ENCODE data around the gene CCDC149.

The CCDC149 gene

DNA sequence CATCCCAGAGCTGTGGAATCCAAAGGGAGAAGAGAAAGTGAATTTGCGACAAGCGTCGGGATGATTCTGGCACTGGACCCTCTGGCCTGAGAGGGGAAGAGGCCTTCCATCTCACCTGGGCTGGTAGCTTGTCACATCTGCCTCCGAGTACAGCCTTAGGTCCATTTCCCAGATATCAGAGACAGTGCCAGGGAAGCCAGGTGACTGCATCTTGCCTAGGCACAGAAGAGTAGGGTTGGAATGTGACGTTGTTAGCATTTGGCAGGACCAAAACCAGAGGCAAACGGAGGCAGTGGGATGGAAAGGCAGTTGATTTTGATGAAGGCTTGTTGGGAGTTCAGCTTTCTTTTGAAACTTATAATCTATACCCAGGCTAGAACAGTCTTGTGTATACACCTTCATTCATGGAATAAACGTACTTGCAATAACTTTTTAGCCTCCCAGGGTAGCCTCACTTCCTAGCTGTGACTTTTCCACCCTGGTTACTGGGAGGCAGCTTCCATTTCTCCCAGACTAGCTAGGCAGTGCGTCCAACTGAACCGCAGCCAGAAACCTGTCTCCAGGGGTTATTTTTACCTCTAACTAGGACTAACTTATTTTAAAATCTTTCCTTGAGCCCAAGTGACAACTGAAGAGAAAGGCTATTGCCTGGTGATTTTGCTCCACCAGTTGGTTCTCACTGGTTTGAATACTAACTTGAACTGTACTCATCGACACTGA is 111.5 kb downstream of the CCDC149 start:
- no peak for DNase-seq (ENCODE audit: low read depth)

DNA sequence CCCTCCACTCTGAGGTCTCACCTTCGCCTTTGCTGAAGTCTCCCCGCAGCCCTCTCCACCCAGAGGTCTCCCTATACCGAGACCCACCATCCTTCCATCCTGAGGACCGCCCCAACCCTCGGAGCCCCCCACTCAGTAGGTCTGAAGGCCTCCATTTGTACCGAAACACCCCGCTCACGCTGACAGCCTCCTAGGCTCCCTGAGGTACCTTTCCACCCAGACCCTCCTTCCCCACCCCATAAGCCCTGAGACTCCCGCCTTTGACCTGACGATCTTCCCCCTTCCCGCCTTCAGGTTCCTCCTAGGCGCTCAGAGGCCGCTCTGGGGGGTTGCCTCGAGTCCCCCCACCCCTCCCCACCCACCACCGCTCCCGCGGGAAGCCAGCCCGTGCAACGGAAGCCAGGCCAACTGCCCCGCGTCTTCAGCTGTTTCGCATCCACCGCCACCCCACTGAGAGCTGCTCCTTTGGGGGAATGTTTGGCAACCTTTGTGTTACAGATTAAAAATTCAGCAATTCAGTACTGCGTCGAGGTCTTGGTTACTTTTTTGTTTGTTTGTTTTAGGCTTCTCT is 112.4 kb downstream of the CCDC149 start:
- no peak for DNase-seq (ENCODE audit: low read depth)

DNA sequence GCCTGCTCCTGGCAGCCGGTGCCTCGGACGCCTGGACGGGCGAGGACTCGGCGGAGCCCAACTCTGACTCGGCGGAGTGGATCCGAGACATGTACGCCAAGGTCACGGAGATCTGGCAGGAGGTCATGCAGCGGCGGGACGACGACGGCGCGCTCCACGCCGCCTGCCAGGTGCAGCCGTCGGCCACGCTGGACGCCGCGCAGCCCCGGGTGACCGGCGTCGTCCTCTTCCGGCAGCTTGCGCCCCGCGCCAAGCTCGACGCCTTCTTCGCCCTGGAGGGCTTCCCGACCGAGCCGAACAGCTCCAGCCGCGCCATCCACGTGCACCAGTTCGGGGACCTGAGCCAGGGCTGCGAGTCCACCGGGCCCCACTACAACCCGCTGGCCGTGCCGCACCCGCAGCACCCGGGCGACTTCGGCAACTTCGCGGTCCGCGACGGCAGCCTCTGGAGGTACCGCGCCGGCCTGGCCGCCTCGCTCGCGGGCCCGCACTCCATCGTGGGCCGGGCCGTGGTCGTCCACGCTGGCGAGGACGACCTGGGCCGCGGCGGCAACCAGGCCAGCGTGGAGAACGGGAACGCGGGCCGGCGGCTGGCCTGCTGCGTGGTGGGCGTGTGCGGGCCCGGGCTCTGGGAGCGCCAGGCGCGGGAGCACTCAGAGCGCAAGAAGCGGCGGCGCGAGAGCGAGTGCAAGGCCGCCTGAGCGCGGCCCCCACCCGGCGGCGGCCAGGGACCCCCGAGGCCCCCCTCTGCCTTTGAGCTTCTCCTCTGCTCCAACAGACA is 113.1 kb downstream of the CCDC149 start:
- DNase-seq (ENCODE audit: low read depth): no peak

DNA sequence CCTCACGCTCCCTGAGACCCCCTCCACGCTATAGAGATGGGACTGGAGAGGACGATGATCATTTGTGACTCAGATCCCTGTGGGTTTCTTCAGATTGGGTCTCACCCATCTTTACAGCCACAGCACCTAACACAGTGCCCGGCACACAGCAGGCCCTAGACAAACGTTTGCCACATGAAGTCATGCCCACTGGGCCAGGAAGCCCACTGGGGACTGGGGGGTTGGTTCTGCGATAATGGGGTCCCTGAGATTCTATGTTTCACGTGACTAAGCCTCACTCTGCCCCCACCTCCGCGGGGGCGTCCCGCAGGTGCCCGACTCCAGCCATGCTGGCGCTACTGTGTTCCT is 113.7 kb downstream of the CCDC149 start:
- no peak for DNase-seq (ENCODE audit: low read depth)

DNA sequence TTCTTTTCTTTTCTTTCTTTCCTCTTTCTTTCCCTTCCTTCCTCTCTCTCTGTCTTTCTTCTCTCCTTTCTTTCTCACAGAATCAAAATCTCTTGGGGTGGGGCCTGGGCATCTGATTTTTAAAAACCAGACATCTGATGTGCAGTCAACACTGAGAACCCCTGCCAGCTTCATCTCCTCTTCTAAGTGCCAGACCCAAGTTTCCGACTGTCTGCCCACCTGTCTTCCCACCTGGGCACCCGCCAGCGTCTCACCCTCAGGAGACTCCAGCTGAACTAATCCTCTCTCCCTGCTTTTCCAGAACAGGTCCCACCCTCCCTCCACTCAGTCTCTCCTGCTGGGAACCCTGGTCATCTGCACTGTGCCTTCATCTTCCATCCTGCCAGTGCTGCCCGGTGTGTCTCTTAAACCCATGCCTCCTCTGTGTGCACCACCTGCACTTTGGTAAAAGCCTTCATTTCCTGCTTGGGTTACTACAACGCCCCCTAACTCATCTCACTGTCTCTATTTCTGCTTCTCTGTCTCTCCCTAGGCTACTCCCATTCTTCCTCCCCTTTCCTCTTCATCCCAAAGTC is 114.7 kb downstream of the CCDC149 start:
- DNase-seq (ENCODE audit: low read depth): no peak

DNA sequence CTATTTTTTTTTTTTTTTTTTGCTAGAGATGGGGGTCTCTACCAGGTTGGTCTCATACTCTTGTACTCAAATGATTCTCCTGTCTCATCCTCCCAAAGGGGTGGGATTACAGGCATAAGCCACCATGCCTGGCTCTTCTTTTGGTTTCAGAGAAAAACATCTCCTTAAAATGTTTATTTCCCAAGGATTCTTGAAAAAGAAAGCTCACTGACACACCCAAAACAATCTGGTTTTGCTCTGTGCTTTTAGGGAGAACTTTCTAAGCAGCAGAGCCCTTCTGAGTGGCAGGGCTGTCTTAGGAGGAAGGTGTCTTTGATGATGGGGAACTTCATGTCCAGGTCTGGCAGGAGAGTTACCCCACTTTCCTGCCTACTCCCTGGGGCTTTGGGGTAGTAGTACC is 116.2 kb downstream of the CCDC149 start:
- DNase-seq (ENCODE audit: low read depth): no peak

DNA sequence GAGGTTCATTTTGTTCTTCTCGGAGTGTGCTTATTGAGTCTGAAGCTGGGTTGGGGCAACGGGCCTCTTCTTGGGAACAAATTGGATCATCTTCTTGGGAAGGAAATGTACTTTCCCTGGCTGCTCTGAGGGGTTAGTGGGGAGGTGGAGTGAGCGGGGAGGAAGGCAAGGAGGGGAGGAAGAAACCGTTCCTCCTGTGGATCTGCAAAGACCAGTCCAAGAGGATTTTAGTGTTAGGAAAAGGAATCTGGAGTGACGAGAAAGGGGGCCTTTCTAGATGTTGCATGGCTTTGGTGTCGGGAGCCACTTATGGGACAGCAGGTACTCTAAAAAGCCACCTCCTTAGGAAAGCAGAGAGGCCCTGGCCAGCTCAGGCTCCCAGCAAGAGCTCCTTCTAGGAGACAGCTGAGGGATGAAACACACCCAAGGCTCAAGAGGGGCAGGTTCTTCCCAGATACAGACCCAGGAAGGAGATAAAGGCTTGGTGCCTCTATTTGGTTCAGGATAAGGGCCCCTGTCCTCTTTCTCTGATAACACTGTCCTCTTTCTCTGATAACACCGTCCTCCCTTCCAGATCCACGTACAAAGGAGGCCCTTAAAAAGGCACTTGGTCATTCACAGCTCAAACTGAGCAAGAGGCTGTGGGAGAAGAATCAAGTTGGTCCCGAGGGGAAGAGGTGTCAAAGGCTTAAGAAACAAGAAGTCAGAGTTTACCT is 117.0 kb downstream of the CCDC149 start:
- DNase-seq (ENCODE audit: low read depth): no peak

DNA sequence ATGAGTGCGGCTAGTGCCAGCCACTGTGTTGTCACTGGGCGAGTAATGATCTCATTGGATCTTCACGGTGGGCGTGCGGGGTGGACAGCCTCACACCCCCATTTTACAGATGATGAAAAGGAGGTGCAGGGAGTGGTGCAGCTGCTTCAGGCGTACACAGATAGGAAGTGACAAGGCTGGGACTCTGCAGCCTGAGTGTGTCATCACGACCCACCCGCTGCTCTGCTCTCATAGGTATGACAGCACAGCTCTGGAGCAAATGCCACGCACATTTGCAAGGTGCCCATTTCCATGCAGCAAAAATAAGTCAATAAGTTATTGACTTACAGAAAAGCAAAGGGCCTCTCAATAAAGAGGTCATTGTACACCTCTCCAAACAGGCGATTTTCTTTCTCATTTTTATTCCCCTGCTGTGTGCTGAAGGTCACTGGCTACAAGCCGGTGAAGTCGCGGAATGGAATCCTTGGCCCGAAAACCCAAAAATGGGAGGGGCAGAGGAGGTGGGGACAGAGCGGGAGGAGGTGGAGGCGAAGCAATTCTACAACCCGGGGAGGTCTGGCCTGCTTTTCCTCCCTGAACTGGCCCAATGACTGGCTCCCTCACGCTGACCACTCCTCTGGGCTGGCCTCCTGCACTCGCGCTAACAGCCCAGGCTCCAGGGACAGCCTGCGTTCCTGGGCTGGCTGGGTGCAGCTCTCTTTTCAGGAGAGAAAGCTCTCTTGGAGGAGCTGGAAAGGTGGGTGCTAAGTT is 117.8 kb downstream of the CCDC149 start, which contains the start of gene SOD3:
SOD3 (plus strand) TSS at position 658 of the 750 bp plus-strand sequence. CDS start 3,949 bp downstream, outside the sequence.
- DNase-seq (ENCODE audit: low read depth): no peak

DNA sequence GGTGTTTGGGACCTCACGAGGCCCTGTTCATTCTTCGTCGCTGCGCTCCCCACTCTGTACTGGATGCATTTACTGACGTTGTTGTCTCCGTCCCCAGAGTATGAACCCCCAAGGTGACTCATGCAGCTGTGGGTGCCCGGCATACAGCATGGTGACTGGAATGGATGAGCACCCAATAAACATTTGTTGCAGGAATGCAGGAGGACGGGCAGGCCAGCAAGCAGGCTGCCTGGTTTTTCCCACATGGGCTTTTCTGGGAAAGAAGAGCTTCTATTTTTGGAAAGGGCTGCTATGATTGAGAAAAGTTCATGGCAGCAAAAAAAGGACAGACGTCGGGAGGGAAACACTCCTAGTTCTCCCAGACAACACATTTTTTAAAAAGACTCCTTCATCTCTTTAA is 118.4 kb downstream of the CCDC149 start:
- no peak for DNase-seq (ENCODE audit: low read depth)

DNA sequence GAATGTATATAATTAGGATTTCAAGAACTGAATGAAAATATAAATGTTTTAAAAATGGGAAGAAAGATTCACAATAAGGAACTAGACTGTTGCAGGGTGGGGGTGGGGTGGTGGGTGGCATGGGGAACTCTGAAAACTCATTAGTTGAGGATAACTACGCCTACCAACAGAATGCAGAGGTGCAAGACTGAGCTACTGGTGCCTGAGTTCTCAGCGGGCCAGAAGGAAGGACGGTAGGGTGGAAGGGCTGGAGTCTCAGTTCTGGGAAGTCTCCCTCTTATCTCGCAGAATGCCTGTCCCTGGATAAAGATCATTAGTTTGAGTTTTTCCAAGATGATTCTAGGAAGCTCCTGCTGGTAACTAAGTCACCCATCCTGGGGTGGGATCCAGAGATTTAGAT is 118.8 kb downstream of the CCDC149 start:
- DNase-seq (ENCODE audit: low read depth): no peak

DNA sequence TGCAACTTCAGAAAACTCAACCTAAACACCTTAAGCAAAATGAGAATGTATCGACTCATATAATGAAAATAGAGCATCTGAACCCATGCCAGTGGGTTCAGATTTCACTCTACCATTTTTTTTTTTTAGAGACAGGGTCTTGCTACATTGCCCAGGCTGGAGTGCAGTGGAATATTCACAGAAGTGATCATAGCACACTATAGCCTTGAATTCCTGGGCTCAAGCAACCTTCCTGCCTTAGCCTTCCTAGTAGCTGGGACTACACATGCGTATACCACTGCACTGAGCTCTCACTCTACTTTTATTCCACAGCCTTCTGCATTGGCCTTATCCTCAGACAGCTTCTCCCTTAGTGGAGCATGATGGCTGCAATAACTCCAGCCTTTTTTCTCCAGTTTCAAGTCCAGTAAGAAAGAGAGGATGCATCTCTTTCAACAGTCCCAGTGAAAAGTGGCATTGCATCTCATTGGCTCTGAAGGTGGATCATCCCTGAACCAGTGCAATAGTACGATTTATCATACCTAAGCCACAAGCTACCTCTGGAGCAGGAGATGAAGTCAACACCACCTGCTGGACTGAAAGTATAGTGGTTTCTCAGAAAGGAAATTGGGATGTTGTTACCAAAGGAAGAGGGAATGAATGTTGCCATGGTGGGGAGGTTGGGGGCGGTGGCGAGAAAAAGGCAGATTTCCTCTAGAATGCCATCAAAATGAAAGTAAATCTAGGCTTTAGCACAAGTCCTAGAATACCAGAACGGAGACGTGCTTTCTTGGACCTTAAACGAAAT is 119.4 kb downstream of the CCDC149 start:
- no peak for DNase-seq (ENCODE audit: low read depth)

DNA sequence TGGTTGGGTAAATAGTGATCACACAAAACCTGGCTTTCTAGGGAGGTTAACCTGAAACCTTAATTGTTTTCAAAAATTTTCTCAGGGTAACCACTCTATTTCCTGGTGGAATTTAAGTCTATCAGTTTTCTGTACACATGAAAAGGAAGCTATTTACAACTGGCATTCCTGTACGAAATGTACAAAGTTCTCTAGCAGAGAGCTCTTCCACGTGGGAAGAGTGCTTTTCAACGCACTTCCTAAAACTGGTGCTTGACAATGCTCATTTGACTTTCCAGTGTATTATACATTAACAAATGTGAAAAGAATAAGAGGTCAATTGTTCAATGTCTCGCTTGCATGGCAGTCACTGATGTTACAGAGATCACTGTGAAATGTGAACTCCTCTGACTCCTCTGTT is 120.3 kb downstream of the CCDC149 start:
- no peak for DNase-seq (ENCODE audit: low read depth)

DNA sequence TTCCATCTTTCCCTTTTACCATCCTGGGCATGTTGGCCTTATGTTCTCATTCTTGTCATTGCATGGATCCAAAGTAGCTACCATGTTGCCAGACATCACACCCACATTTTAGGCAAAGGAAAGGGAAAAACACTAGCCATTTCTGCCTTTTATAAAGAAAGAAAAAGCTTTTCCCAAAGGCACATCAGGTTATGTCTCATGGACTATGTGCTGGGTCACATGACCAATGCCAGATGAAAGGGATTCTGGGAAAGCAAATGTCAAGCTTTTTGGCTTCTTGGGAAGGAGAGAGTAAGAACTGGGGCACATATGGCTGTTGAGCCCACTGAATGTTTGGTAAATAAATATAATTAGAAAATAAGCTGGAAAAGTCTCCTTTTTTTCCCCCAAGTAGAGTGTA is 121.8 kb downstream of the CCDC149 start:
- no peak for DNase-seq (ENCODE audit: low read depth)

DNA sequence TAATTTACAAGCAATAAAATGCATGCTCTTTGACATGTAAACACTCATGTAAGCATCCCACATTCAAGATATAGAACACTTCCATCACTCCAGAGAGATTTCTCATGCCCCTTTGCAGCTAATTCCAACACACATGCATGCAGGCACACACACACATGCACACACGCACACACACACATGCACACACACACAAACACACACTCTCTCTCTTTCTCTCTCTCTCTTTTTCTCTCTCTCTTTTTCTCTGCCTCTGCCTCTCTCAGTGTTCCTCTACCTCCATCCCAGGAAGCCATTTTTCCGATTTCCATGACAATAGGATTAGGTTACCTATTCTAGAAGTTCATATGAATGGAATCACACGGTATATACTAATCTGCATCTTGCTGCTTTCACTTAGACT is 129.3 kb downstream of the CCDC149 start:
- DNase-seq (ENCODE audit: low read depth): no peak

DNA sequence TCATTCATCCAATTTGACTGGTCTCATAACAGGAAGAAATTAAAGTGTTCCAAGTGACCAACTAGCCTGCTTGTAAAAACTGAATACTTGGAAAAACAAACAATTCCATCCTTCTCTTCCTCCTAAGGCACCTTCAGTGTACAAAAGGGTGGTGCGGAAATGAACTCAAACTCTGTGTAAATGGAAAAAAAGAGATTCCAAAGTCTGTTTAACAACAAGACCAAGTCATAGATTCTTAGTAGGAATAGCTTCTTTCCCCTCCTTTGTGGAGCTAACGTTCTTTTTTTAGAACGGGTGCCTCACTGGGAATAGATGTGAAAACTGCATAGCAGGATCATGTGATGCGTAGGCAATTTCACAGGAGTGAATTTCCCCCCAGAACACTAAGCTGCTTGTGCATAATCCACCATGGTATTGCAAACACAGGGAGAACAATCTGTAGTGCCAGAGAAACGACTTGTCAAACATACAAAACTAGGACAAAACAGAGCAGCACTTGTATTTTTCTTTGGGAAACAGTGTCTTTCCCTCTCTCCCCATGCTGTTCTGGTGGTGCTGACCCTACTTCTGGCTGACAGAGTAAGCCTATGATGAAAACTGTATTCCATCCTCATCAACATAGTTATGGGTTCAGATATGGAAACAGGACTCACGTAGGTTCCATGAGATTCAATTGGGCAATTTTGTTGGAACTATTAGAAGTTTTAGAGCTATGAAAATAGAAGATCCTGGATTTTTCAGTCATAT is 130.7 kb downstream of the CCDC149 start:
- no peak for DNase-seq (ENCODE audit: low read depth)

DNA sequence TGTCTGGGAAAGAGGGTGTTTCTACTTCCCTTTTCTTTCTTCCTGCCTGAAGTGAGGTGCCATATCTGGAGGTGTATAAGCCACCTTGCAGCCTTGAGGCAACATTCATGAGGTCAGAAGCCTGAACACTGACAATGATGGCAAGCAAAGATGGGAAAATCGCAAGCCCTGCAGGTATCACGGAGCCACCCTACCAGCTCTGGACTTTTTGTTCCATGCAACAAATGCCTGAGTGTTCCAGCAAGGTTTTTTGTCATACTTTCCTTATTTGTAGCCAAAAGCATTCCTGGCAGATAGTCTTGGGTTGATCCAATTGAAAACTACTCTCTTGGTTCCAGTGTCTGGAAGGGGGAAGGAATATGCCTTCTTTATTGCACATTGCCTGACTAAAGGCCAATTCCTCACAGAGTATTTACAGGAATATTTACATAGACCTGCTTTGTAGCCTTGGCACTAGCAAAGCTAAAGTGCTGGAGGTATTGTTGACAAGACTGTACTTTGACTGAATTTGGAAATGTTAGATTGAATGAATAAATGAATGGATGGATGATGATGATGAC is 131.8 kb downstream of the CCDC149 start:
- DNase-seq (ENCODE audit: low read depth): no peak

DNA sequence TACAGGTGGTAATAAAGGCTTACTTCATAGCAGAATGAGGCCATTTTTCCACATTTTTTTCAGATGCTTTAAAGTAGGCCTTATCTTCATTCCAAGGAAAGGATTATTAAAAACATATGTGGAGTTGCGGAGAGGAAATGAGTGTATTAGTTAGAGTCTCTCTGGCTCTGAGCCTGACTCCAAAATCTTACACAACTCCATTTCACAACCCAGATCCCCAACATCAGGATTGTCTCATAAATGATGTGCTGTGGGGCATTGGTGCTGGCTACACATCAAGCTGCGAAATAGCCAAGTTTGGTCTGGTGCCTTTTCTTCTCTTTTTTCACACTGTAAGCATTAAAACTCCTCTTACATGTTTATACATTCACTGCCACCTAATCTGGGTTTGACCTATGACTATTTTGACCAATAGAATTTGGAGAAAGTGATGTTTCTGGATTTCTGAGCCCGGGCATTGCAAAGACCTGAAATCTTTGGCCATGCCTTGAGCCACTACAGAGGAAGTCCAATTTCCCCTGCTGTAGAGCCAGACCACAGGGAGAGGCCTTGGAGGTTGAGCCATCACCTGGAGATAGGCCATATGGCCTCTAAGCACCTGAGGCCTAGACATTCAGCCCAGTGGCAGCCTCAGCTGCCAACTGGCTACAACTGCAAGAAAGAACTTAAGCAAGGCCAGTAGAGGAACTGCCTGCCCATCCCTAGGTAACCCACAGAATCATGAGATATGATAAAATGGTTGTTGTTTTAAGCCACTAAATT is 134.2 kb downstream of the CCDC149 start:
- no peak for DNase-seq (ENCODE audit: low read depth)

DNA sequence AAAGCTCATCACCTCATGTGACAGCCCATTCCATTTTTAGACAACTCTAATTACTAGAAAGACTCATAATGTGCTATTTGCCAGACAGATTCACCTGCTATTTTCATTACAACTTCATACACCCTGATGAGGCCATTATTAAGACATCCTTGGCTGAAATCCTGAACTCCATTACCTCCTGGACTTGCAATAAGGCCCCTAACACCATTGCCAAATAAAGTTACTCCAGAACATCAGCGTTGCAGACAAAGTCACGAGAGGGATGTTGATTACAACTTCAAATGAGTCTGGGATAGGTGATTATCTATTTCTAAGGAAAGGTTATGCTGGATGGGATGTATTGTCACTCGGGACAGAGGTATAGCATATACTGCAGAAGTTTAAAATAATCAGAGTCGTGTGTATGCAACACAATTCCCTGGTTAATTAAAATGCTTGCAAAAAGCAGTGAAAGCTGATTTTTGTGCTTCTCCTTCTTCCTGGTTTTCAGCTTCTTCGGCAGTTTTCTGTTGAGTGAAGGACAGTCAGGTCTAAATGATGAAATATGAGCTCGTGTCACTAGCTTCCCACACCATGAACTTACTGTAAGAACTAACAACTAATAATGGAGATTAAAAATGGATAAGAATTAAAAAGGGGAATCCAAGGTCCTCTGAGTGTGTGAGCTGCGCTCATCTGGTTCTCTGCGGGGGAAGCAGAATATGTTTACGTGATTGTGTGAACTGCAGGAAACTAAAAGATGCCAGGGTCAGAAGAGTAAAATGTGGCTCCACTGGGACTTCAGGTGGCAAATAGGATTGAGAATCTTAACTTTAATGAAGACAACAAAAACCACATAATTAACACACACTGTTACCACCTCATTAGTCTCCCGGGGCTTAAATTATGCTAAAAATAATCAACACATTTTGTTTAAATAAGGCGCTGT is 135.0 kb downstream of the CCDC149 start:
- no peak for DNase-seq (ENCODE audit: low read depth)
